ENCODE measurements around the gene RTP3.
"Not testable (repeated sequence)": the region's sequence is repeated elsewhere in the genome, so short reads cannot be mapped to it uniquely, and the experiment has no call there.

Gene RTP3

GRCh38 chr3:46519952-46520351 lies 22.2 kb downstream of the RTP3 start:
- no peak for DNase-seq (ENCODE audit: low spot score)

GRCh38 chr3:46520531-46520930 lies 22.8 kb downstream of the RTP3 start:
- no peak for DNase-seq (ENCODE audit: low spot score)

- DNase-seq (ENCODE audit: low spot score), result no peak
These were observed 23.3 kb downstream of the RTP3 start for GRCh38 chr3:46521096-46521495.

- not testable (repeated sequence) for DNase-seq (ENCODE audit: low spot score)
These were observed 24.4 kb downstream of the RTP3 start for GRCh38 chr3:46522201-46522600.

GRCh38 chr3:46523556-46523955 lies 25.8 kb downstream of the RTP3 start:
- no peak for DNase-seq (ENCODE audit: low spot score)

- DNase-seq (ENCODE audit: low spot score), result no peak
These were observed 26.2 kb downstream of the RTP3 start for GRCh38 chr3:46524008-46524407.

- no peak for DNase-seq (ENCODE audit: low spot score)
These were observed 27.1 kb downstream of the RTP3 start for GRCh38 chr3:46524832-46525231.

- peak; percentile 28 for DNase-seq (ENCODE audit: low spot score)
These were observed 29.5 kb downstream of the RTP3 start for GRCh38 chr3:46527239-46527638.

GRCh38 chr3:46533091-46533490 lies 35.3 kb downstream of the RTP3 start:
- DNase-seq (ENCODE audit: low spot score), result no peak

- no peak for DNase-seq (ENCODE audit: low spot score)
These were observed 38.0 kb downstream of the RTP3 start for GRCh38 chr3:46535746-46536145.

- peak; percentile 37 for DNase-seq (ENCODE audit: low spot score)
These were observed 39.0 kb downstream of the RTP3 start for GRCh38 chr3:46536758-46537157.

- DNase-seq (ENCODE audit: low spot score), result no peak
These were observed 39.5 kb downstream of the RTP3 start for GRCh38 chr3:46537316-46537715.

GRCh38 chr3:46537779-46538178 lies 40.0 kb downstream of the RTP3 start:
- DNase-seq (ENCODE audit: low spot score), result no peak

- not testable (repeated sequence) for DNase-seq (ENCODE audit: low spot score)
These were observed 40.6 kb downstream of the RTP3 start for GRCh38 chr3:46538425-46538802.

- peak; percentile 58 for DNase-seq (ENCODE audit: low spot score)
These were observed 41.1 kb downstream of the RTP3 start for GRCh38 chr3:46538803-46539442.

- DNase-seq (ENCODE audit: low spot score), result no peak
These were observed 41.7 kb downstream of the RTP3 start for GRCh38 chr3:46539443-46540005.

- DNase-seq (ENCODE audit: low spot score), result no peak
These were observed 42.8 kb downstream of the RTP3 start for GRCh38 chr3:46540550-46540949.

GRCh38 chr3:46541835-46542234 lies 44.1 kb downstream of the RTP3 start:
- DNase-seq (ENCODE audit: low spot score), result no peak

GRCh38 chr3:46542344-46542743 lies 44.6 kb downstream of the RTP3 start:
- peak; percentile 31 for DNase-seq (ENCODE audit: low spot score)

- no peak for DNase-seq (ENCODE audit: low spot score)
These were observed 45.0 kb downstream of the RTP3 start for GRCh38 chr3:46542801-46543201.

- DNase-seq (ENCODE audit: low spot score), result no peak
These were observed 47.2 kb downstream of the RTP3 start for GRCh38 chr3:46544771-46545503.

- DNase-seq (ENCODE audit: low spot score), result no peak
These were observed 48.2 kb downstream of the RTP3 start for GRCh38 chr3:46545818-46546630.
